ENCODE measurements around the gene ZDHHC18. TPM values are rescaled to one million over a fixed set of nuclear protein-coding genes. Genes with fewer than 3 reads are reported as not detected.

ZDHHC18 gene
- total RNA-seq, 1 experiment from 2014 or later, result 33.1 TPM

DNA sequence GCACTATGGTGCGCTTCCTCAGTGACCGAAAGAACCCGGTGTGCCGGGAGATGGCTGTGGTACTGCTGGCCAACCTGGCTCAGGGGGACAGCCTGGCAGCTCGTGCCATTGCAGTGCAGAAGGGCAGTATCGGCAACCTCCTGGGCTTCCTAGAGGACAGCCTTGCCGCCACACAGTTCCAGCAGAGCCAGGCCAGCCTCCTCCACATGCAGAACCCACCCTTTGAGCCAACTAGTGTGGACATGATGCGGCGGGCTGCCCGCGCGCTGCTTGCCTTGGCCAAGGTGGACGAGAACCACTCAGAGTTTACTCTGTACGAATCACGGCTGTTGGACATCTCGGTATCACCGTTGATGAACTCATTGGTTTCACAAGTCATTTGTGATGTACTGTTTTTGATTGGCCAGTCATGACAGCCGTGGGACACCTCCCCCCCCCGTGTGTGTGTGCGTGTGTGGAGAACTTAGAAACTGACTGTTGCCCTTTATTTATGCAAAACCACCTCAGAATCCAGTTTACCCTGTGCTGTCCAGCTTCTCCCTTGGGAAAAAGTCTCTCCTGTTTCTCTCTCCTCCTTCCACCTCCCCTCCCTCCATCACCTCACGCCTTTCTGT, 46.0 kb upstream of the ZDHHC18 start:
- H3K56ac ChIP-seq (ENCODE audit: insufficient read length, low read depth, low read length), result no peak overlapping the region
- H3K23ac ChIP-seq (ENCODE audit: insufficient read length, low read depth, low read length), result no peak overlapping the region
- TF ChIP-seq, protein P1, sequence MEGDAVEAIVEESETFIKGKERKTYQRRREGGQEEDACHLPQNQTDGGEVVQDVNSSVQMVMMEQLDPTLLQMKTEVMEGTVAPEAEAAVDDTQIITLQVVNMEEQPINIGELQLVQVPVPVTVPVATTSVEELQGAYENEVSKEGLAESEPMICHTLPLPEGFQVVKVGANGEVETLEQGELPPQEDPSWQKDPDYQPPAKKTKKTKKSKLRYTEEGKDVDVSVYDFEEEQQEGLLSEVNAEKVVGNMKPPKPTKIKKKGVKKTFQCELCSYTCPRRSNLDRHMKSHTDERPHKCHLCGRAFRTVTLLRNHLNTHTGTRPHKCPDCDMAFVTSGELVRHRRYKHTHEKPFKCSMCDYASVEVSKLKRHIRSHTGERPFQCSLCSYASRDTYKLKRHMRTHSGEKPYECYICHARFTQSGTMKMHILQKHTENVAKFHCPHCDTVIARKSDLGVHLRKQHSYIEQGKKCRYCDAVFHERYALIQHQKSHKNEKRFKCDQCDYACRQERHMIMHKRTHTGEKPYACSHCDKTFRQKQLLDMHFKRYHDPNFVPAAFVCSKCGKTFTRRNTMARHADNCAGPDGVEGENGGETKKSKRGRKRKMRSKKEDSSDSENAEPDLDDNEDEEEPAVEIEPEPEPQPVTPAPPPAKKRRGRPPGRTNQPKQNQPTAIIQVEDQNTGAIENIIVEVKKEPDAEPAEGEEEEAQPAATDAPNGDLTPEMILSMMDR (conservative IDR thresholded peaks at IDR 0.05), result no peak
- no peak overlapping the region for H2BK5ac ChIP-seq (ENCODE audit: insufficient read length, low read length)
- H2BK120ac ChIP-seq (ENCODE audit: low read depth, low read length, poor library complexity, severe bottlenecking), result no peak overlapping the region
- no peaks in the 10 kb centered on the region for H4K20me1 ChIP-seq (ENCODE audit: control insufficient read depth, insufficient read depth, insufficient read length)
- no CpG with 5 or more reads among the region's 21 CpGs for WGBS (ENCODE audit: extremely low coverage, insufficient read length, low lambda C conversion rate)
- H2BK15ac ChIP-seq (ENCODE audit: low read depth, low read length), result no peak overlapping the region
- H3K27ac ChIP-seq (ENCODE audit: insufficient read length, low read depth, low read length), result no peak overlapping the region
- peak overlapping the region in 1 of 3 experiments; percentile 95; a peak in 1 of 7 replicates for H3K27ac Mint-ChIP-seq
- no peak overlapping the region for H2BK20ac ChIP-seq (ENCODE audit: low read depth, low read length, poor library complexity, severe bottlenecking)
- H4K91ac ChIP-seq (ENCODE audit: insufficient read length, low read depth, low read length), result no peak overlapping the region
- H3K23me2 ChIP-seq (ENCODE audit: insufficient read length, low read depth, low read length, poor library complexity, severe bottlenecking), result no peaks in the 10 kb centered on the region
- H3K4ac ChIP-seq (ENCODE audit: low read depth, low read length), result no peak overlapping the region
- H3K18ac ChIP-seq (ENCODE audit: insufficient read length, low read depth, low read length), result no peak overlapping the region
- H3K9me3 Mint-ChIP-seq, result no peaks in the 10 kb centered on the region
- H3K36me3 Mint-ChIP-seq (ENCODE audit: insufficient read depth in 1 of 3, low read depth in 3 of 3), result peaks cover 33 to 74% (median 62%) of the 10 kb centered on the region in 3 experiments
- no peak overlapping the region for H2AK5ac ChIP-seq (ENCODE audit: insufficient read length, low read length)
- no peak overlapping the region for H4K8ac ChIP-seq (replicated peaks; ENCODE audit: insufficient read length, low read depth, low read length)
- no peak overlapping the region for H3K14ac ChIP-seq (ENCODE audit: insufficient read depth, low read length)
- H2AFZ ChIP-seq (ENCODE audit: low read length), result no peak overlapping the region
- H3K4me1 Mint-ChIP-seq, result peaks cover 25 to 29% of the 10 kb centered on the region in 2 experiments
- H3K79me2 ChIP-seq (ENCODE audit: insufficient read depth, low read length), result no peaks in the 10 kb centered on the region
- no peaks in the 10 kb centered on the region for H3K9me3 ChIP-seq (ENCODE audit: control insufficient read depth, low read depth, low read length)
- H4K5ac ChIP-seq (ENCODE audit: insufficient read length, low read depth, low read length), result no peak overlapping the region
- no peak overlapping the region for H3K9ac ChIP-seq (ENCODE audit: extremely low read depth, insufficient read length, low read length)
- H3K79me1 ChIP-seq (ENCODE audit: insufficient read depth, low read depth, low read length, poor library complexity, severe bottlenecking), result no peaks in the 10 kb centered on the region
- no peak overlapping the region for H2BK12ac ChIP-seq (ENCODE audit: insufficient read length, low read depth, low read length)
- no peak overlapping the region for H3T11ph ChIP-seq (ENCODE audit: low read length)
- H3K4me1 ChIP-seq (ENCODE audit: insufficient read depth, low read length), result 0 out of 2 replicates have a peak, but pooled peaks cover 2% of the 10 kb centered on the region
- no peak overlapping the region for H3K4me2 ChIP-seq (ENCODE audit: insufficient read depth, insufficient read length, low read length)
- no peak for DNase-seq
- H3K27me3 Mint-ChIP-seq (ENCODE audit: low read depth), result no peaks in the 10 kb centered on the region
- H3K27me3 ChIP-seq (ENCODE audit: insufficient read depth, low read length), result no peaks in the 10 kb centered on the region
- no peak overlapping the region for H3K4me3 Mint-ChIP-seq
